ENCODE data around the gene LYRM2.
A peak's percentile ranks its signal among the peaks of the same experiment; 100 is the strongest.

LYRM2 gene

DNA sequence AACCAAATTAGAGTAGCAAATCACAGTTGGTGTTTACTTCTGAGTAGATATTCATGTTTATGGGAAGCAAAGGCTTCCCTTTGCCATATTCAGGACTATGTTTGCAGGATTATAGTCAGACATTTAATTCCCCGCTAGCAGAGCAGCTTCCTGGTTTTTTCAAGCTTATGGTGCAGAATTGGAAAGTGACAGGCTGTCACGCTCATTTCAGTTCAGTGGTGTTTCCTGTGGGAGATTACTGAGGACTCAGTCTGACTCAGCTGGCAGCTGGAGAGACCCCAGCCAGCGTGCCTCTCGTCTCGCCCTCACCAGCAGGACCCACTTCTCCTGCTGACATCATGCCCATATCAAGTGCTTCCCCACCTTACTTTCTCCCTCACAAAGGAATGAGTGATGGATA is 85.1 kb downstream of the LYRM2 start:
- no peak for DNase-seq

DNA sequence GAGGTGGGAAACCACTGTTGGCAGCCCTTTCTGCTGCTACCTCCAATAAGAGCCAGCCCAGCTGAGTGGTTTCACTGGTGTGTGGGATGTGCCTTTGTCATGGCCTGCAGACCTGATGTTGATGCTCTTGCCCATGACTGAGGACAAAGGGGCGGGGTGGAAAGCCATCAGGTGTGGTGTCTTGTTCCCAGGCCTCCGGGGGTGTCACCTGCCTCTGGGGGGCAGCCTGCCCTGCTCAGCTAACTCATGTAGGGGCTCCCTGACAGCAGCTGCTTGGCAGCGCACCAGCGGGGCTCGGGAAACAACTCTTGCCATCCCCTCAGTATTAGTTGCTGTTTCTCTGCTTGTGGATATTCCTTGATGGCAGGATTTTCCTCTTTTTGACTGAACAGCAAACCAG is 91.3 kb downstream of the LYRM2 start:
- DNase-seq: no peak

DNA sequence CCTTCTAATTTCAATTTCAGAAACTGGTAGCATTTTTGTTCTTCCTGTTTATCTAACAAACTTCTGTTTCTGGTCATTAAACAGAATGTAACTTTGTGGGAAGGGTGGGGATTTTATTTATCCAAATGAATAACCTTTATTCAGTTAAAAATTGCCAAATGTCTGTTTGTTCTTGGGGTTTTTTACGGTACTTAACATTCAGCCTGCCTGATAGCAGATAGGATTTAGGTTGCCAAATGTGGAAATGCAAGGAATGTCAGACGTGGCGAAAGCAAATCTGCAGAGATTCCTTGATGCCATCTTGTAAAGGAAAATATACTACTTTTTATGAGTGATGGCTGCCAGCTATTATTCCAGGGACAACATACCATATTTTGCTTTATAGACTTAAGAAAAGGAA is 95.7 kb downstream of the LYRM2 start:
- DNase-seq: no peak

DNA sequence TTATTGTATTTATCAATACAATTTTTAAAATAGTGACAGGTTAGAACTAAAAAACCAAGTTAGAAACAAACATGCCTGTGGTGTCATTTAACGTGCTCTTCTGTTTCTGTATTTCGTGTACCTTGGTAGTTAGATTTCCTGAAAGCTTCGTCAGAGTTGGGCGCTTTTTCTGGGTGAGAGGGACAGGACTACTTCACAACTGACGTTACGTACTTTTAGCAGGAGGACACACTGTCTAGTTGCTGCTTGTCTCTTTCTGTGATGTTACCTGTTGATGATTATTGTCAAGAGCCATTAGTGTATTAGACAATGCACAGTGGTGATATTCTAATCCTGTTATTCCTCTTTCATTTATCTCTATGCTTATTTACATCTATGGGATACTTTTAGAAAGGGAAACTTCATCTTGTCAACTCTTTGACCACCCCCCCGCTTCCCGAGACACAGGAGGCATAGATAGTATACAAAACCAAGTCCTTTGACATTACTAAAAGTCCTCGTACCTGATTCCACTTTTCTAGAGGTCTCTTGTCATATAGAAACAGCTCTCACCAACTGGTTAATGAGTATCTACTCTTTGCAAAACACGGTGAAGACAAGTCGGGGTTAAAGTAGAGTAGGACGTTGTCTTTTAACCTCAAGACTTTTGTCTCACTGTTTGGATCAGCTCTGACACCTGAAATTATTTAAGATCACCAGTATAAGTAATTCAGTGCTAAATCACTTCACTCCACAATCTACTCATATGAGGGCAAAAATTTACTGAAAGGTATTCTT is 96.3 kb downstream of the LYRM2 start:
- no peak for DNase-seq

DNA sequence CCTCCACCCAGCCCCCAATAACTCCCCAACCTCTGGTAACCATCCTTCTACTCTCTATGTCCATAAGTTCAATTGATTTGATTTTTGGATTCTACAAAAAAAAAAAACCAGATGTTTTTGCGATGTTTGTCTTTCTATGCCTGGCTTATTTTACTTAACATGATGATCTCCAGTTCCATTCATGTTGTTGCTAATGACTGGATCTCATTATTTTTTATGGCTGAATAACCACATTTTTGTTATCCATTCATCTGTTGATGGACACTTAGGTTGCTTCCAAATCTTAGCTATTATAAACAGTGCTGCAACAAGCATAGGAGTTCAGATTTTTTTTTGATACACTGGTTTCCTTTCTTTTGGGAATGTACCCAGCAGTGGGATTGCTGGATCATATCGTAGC is 98.8 kb downstream of the LYRM2 start:
- DNase-seq: no peak

DNA sequence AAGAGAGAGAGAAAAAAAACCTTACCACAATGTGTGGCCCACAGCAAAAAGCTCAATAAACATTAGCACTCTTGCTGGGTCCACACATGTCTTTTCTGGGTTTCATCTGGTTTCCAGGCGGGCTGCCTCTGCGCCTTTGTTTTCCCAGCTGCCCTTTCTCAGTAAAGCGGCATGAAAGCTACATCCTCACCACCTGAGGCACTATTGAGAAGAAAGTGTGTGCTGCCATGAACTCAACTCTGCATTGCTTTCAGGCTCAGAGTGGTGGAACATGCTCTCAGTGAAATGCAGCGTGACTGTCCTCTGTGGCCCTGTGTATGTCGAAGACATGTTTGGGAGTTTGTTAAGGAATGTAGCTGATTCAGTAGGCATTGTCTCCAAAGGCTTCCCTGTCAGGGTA is 102.3 kb downstream of the LYRM2 start:
- DNase-seq: no peak

DNA sequence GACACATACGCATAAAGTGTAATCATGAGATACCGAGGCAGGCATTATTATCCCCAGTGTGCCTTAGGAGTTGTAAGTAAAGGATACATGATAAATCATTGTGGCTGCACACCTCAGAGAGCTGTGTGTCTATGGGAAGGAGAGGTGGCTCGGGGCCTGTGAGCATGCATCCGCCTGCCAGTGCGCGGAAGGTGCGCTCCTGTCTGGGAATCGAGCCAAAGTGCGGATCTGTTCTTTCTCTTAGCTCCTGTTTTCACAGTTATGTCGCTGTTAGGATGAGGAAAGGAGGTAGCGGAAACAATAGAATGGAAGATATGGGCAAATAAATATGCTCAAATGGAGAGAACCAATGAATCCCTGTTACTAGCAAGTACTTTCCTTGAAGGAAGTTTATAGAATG is 107.6 kb downstream of the LYRM2 start:
- no peak for DNase-seq

DNA sequence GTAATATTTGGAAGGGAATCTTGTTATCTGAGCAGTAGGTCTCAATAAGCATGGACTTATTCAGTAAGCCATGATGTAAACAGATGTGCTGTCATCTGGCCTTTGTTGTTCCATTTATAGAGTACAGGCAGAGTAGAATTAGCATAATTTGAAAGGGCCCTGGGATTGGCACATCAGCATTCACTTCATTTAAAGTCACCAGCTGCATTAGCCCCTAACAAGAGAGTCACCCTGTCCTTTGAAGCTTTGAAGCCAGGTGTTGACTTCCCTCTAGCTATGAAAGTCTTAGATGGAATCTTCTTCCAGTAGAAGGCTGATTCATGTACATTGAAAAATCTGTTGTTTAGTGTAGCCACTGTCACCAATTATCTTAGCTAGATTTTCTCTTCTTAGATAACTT is 109.7 kb downstream of the LYRM2 start:
- peak in 1 of 2 donors; percentile 4 for DNase-seq

DNA sequence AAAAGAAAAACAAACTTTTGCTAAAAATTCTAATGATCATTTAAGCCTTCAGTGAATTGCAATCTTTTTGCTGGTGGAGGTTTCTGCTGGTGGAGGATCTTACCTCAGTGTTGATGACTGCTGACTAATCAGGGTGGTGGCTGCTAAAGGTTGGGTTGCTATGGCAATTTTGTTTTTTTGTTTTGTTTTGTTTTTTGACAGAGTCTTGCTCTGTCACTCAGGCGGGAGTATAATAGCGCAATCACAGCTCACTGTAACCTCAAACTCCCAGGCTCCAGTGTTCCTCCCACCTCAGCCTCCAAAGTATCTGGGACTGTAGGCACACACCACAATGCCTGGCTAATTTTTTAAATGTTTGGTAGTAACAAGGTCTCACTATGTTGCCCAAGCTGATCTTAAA is 110.9 kb downstream of the LYRM2 start:
- DNase-seq: no peak

DNA sequence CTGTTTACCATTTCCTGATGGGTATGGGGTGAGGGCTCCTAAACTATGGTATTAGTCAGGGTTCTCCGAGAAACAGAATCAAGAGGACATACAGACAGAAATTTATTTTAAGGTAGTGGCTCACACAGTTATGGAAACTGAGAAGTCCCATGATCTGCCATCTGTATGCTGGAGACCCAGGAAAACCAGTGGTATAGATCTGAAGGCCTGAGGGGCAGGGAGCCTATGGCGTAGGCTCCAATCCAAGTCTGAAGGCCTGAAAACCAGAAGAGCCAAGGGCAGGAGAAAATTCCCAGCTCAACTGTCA is 112.0 kb downstream of the LYRM2 start:
- DNase-seq: no peak

DNA sequence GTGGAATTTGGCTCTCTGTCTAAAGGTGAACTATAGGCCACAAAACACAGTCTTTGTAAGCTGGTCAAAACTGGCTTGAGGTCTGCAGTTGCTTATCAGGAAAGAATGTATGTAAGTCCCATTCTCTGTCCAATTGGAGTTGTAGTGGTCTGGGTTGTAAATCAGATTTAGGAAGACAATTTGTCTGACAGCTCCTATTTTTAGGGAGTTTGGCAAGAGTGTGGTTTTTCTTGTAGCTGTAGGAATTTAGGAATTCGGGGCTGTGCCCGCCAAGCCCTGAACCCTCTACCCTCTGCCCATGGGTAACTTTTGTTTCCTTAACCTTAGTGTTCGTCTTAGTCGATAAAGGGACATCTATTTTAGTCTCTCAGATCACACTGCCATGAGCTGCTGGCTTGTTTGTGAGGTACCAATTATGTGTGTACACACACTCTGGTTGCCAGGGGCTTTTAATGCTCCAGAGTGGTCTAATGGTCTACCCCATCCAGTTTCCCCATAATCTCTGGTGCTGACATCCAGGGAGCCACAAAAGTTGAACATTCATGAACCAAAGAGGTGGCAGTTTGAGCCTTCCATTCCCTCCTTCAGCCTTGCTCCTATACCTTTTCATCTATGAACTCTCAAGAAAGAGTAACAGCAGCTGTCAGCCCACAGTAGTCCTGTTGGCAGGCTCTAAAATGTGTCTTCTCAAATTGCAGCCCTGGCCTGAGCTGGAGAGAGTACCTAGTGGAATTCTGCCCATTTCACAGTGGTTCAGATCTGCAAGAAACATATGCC is 112.6 kb downstream of the LYRM2 start:
- no peak for DNase-seq

DNA sequence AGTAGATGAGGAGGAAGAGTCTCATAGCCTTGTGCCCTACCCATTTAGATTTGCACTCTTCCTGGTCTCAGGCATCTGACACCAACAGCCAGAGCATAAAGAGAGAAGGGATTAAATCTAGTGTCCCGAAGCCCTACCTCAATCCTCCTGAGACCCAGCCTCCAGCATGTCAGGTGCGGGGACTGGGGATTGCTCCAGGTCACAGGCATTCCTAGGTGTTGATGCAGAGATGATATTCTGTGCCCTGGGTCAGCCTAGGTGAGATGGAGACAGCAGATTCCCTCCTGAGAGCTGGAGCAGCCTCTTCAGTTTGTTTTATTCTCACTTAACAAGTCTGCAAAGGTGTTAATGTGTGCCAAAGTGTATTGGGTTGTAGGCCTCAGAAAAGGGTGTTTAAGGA is 115.8 kb downstream of the LYRM2 start:
- no peak for DNase-seq

DNA sequence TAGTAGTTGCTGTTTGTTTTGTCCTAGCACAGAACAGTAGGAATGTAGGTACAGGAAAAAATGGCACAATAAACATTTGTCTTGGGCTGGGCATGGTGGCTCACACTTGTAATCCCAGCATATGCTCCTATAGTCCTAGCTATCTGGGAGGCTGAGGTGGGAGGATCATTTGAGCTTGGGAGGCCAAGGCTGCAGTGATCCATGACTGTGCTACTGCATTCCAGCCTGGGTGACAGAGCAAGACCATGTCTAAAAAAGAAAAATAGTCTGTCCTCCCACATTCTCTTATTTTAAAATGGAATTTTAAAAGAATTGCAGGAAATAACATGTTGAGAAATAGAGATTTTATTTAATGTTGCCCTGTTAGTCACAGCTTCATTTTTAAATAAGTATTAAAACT is 117.8 kb downstream of the LYRM2 start:
- DNase-seq: no peak

DNA sequence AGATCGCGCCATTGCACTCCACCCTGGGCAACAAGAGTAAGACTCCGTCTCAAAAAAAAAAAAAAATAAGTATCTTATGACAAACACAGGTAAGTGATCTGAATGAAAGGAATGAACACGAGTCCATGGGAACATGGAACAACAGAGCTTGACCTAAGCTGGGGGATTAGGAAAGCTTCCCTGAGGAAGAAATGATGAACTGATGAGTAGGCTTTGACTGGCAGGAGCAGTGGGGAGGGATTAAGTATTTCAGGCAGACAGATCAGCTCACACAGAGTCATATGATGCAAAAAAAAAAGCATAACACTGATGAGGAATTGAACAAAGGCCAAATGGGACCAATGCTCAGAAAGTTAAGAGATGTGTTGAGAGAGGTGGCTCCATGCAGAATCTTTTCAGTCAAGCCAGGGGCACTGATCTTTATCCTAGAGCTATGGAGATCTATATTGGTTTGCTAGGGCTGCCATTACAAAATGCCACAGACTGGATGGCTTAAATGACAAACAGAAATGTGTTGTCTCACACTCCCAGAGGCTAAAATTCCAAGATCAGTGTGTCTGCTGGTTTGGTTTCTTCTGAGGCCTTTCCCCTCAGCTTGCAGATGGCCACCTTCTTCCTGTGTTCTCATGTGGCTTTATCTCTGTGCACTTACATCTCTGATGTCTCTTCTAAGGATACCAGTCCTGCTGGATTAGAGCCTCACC is 120.0 kb downstream of the LYRM2 start:
- no peak for DNase-seq

All from bone marrow (tissue), 2 donors.